DND-41 (cell line): ENCODE measurements around the gene GPR153.

Source experiments
- CTCF ChIP-seq: IDR thresholded peaks from 2 replicates; pipeline ENCODE4 v1.5.1; 2012; ENCODE audit warnings: borderline replicate concordance, low read length, moderate library complexity, mild to moderate bottlenecking; ENCODE audit not compliant: poor library complexity, severe bottlenecking; ENCODE audit errors: extremely low read depth
- EZH2 ChIP-seq: IDR thresholded peaks from 3 replicates; pipeline ENCODE4 v1.6.1; 2012; ENCODE audit warnings: borderline replicate concordance, low read depth, mild to moderate bottlenecking, moderate library complexity, low read length, inconsistent platforms; ENCODE audit not compliant: severe bottlenecking

GRCh38 chr1:6239950-6240768 is 20.7 kb downstream of the GPR153 start:
- TF ChIP-seq CTCF (no peak), EZH2 (no peak)
